ENCODE results near the gene PADI3.
"Not testable (repeated sequence)": the region's sequence is repeated elsewhere in the genome, so short reads cannot be mapped to it uniquely, and the experiment has no call there.

The PADI3 gene

DNA sequence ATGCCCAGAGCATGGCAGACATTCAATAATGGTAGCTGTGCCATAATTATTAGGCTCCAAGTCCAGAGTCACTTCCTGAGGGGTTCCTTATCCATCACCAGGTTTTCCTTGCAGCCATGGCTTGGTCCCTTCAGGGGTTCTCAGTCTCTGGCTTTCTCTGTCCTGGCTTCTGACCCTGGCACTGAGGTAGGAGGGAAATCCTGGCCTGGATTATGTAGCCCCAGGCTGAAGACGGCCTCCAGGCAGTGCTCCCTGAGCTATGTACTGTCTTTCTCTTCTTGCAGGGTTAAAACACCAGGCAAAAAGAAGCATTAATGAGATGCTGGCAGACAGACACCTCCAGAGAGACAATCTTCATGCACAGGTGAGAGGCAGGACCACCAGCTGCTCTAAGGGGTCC lies 9.5 kb upstream of the PADI3 start:
- H3K4me3 ChIP-seq: no peak overlapping the region
- no peak overlapping the region for H3K27ac ChIP-seq
- TF ChIP-seq, protein P1, sequence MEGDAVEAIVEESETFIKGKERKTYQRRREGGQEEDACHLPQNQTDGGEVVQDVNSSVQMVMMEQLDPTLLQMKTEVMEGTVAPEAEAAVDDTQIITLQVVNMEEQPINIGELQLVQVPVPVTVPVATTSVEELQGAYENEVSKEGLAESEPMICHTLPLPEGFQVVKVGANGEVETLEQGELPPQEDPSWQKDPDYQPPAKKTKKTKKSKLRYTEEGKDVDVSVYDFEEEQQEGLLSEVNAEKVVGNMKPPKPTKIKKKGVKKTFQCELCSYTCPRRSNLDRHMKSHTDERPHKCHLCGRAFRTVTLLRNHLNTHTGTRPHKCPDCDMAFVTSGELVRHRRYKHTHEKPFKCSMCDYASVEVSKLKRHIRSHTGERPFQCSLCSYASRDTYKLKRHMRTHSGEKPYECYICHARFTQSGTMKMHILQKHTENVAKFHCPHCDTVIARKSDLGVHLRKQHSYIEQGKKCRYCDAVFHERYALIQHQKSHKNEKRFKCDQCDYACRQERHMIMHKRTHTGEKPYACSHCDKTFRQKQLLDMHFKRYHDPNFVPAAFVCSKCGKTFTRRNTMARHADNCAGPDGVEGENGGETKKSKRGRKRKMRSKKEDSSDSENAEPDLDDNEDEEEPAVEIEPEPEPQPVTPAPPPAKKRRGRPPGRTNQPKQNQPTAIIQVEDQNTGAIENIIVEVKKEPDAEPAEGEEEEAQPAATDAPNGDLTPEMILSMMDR (IDR thresholded peaks at IDR 0.05): no peak
- no peak for DNase-seq (ENCODE audit: low spot score)

- DNase-seq (ENCODE audit: low spot score); H3K4me3 ChIP-seq; H3K27ac ChIP-seq: not testable (repeated sequence)
Observed at GRCh38 chr1:17241011-17241779, 7.7 kb upstream of the PADI3 start.

DNA sequence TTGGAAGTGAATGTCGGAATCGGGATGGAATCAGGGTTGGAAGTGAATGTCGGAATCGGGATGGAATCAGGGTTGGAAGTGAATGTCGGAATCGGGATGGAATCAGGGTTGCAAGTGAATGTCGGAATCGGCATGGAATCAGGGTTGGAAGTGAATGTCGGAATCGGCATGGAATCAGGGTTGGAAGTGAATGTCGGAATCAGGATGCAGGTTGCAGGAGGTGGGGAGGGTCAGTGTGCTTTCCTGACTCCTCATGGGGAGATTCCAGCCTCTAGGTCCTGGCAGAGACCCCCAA lies 7.2 kb upstream of the PADI3 start:
- not testable (repeated sequence) for H3K27ac ChIP-seq; DNase-seq (ENCODE audit: low spot score); H3K4me3 ChIP-seq

DNA sequence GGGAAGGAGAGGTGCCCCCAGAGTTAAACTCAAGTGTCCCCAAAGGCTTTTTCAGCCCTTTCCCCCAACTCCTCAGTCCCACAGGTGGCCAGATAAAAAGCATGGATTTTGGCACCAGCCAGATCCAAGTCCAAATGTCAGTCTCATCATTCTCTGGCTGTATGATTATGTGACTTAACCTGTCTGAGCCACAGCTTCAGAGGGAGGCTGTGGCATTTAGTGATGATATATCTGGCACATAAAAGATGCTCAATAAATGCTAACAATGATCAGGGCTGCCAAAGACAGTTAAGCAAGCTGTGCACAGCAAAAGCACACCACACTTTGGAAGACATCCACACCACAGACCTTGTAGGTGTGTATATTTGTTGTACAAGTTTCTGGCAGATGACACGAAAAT lies 5.6 kb upstream of the PADI3 start:
- Histone ChIP-seq H3K4me3 (no peak overlapping the region), H3K27ac (no peak overlapping the region)
- TF ChIP-seq, protein P1 (IDR thresholded peaks at IDR 0.05): no peak
- DNase-seq (ENCODE audit: low spot score): no peak

DNA sequence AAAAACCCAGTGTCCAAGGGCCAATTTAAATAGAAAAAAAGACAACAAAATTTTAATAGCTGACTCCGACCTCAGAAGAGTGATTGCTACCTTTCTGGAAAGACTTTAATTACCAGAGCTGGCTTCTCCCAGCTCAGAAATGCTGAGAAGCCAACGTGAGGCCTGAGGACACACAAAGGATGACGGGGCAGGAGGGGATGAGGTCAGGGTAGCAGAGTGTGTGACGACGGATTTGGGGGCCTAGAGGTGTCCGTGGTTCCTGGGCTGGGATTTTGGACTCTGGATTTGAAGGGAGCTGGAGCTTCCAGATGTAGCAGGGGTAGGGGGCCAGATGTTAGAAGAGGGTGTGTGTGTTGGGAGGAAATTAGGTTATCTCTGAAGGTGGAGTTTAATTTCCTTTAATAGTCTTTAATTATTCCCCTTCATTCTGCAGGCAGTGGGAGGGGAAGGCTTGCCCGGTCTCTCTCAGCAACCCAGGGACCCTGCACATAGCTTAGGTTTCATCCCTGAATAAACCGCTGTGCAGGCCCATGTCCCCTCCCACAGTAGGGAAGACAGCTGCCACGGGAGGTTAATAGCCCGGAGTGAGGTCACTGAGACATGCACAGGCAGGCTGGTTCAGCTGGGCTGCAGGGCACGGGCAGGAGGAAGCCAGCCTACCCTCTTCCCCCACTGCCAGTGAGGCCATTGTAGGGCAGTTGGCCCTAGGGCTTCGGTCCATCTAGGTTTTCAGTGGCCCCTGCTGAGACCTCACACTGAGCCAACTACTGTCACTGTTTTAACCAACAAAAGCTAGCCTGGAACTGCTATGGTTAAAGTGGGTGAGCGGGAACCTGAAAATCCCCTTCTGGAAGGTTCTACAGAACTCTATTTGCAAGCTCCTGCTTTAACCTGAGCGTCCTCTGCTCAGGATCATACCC lies 3.8 kb upstream of the PADI3 start:
- TF ChIP-seq, protein P1 (IDR thresholded peaks at IDR 0.05): no peak
- H3K27ac ChIP-seq: no peak overlapping the region
- no peak overlapping the region for H3K4me3 ChIP-seq
- no peak for DNase-seq (ENCODE audit: low spot score)

DNA sequence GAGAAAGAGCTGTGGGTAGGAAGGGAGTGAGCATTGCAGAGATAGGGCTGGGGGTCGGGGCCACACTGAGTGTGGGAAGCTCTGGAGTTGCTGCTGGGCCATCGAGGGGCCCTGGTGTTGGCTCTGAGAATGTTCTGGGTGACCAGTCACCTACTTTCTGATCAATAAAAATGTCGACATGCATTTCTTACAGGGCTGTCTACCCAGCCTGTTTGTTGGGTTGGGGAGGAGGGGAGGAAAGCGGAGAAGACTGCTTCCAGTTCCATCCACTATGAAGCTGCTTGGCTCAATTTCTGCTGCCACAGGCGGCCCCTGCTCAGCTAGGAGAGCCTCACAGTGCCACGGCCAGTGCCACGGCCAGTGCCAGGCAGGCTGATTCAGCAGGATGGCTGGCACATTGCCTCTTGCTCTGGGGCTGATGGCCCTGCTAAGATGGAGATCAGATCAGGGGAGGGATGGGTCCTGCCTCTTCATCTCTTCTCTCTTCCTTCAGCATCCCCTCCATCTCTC lies 3.0 kb upstream of the PADI3 start:
- TF ChIP-seq, protein P1 (IDR thresholded peaks at IDR 0.05): no peak
- Histone ChIP-seq H3K4me3 (no peak overlapping the region), H3K27ac (no peak overlapping the region)
- no peak for DNase-seq (ENCODE audit: low spot score)

- TF ChIP-seq, protein P1 (IDR thresholded peaks at IDR 0.05): no peak
- no peak overlapping the region for H3K4me3 ChIP-seq
- DNase-seq (ENCODE audit: low spot score): no peak
Observed at GRCh38 chr1:17246971-17247370, 1.9 kb upstream of the PADI3 start.

GRCh38 chr1:17250601-17251000 lies 1.7 kb downstream of the PADI3 start:
- TF ChIP-seq, protein P1 (IDR thresholded peaks at IDR 0.05): no peak
- Histone ChIP-seq H3K4me3 (no peak overlapping the region), H3K27ac (no peak overlapping the region)
- no peak for DNase-seq (ENCODE audit: low spot score)

More at GRCh38 chr1:17246971-17247370, 1.9 kb upstream of the PADI3 start:
- no peak overlapping the region for H3K27ac ChIP-seq
